GM19025 (cell line): Measurements from ENCODE around the gene CDH13.

Experiments used
- ATAC-seq: cut with Tn5 transposase; IDR thresholded peaks from one replicate; pipeline ENCODE4 v1.9.1; 2021; ENCODE audit warnings: mild to moderate bottlenecking, low read depth, moderate library complexity; ENCODE audit not compliant: unreplicated experiment

Gene CDH13

GRCh38 chr16:83561876-83562275 is 935.1 kb downstream of the CDH13 start:
- ATAC-seq: no peak

- no peak for ATAC-seq
These were observed 941.6 kb downstream of the CDH13 start for GRCh38 chr16:83568345-83568744.

GRCh38 chr16:83574388-83574787 is 947.6 kb downstream of the CDH13 start:
- no peak for ATAC-seq

GRCh38 chr16:83577078-83577745 is 950.4 kb downstream of the CDH13 start:
- no peak for ATAC-seq

- no peak for ATAC-seq
These were observed 951.4 kb downstream of the CDH13 start for GRCh38 chr16:83578171-83578570.

GRCh38 chr16:83579027-83579426 is 952.3 kb downstream of the CDH13 start:
- ATAC-seq: no peak

GRCh38 chr16:83579436-83579835 is 952.7 kb downstream of the CDH13 start:
- ATAC-seq: no peak

GRCh38 chr16:83581082-83581481 is 954.3 kb downstream of the CDH13 start:
- ATAC-seq: no peak

- ATAC-seq: no peak
These were observed 955.4 kb downstream of the CDH13 start for GRCh38 chr16:83581994-83582747.

GRCh38 chr16:83586036-83586435 is 959.3 kb downstream of the CDH13 start:
- ATAC-seq: no peak

GRCh38 chr16:83586461-83587200 is 959.9 kb downstream of the CDH13 start:
- ATAC-seq: no peak

- ATAC-seq: no peak
These were observed 960.4 kb downstream of the CDH13 start for GRCh38 chr16:83587201-83587600.

- ATAC-seq: no peak
These were observed 961.3 kb downstream of the CDH13 start for GRCh38 chr16:83588070-83588469.

- no peak for ATAC-seq
These were observed 962.8 kb downstream of the CDH13 start for GRCh38 chr16:83589576-83589975.

- no peak for ATAC-seq
These were observed 966.0 kb downstream of the CDH13 start for GRCh38 chr16:83592778-83593177.

- no peak for ATAC-seq
These were observed 973.2 kb downstream of the CDH13 start for GRCh38 chr16:83599789-83600462.

GRCh38 chr16:83602761-83603722 is 976.3 kb downstream of the CDH13 start:
- no peak for ATAC-seq

GRCh38 chr16:83603723-83604570 is 977.2 kb downstream of the CDH13 start:
- no peak for ATAC-seq

GRCh38 chr16:83606486-83607030 is 979.8 kb downstream of the CDH13 start:
- no peak for ATAC-seq
